ENCODE data around the gene BCKDK. TPM values are rescaled to one million over a fixed set of nuclear protein-coding genes. Genes with fewer than 3 reads are reported as not detected.
"Not testable (repeated sequence)": the region's sequence is repeated elsewhere in the genome, so short reads cannot be mapped to it uniquely, and the experiment has no call there.

Gene BCKDK
- total RNA-seq, 3 donors from 2014 or later = 31.8 to 33.6 (median 33.5) TPM

DNA sequence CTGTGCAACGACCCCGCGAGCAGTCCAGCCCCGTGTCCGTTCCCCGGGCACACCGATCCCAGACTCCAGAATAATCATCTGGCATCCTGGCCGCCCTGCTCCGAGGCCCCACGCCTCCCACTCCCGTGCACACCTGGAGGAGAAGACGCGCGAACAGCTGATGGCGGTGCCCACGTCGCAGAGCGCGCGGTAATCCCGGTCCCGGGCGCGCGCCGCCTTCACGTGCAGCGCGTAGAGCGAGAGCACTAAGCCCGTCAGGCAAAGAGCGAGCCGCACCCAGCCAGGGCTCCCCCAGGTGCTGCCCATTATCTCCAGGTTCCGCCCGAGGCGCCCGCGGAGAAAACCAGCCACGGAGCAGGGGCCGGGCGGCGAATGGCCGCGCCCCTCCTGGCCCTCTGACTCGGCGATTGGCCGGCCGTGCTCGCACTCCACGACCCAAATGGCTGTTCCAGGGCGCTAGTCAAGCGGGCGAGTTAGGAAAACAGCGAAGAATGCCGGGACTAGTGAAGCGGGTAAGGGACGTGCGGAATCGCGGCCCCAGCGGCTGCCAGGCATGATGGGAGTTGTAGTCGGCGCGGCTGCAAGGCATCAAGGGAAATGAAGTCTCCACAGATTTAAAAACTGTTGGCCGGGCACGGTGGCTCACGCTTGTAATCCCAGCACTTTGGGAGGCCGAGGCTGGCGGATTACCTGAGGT, 13.6 kb upstream of the BCKDK start, which contains the start of gene VKORC1:
Gene VKORC1 (minus strand): TSS at position 374 of the 697 bp plus-strand sequence. CDS start 68 bp downstream, at position 306.
- no peaks in the 10 kb centered on the region for H3K36me3 ChIP-seq
- peak; percentile 93 for DNase-seq (ENCODE audit: low spot score in 2 of 2)
- no peaks in the 10 kb centered on the region for H3K27me3 ChIP-seq
- peak within 1 kb of the TSS; percentile 80 to 89 (median 83) for H3K4me3 ChIP-seq
- peak in 2 of 3 donors; percentile 68 to 73 for TF ChIP-seq POLR2AphosphoS5 (IDR thresholded peaks at IDR 0.05)
- TF ChIP-seq, protein P1, sequence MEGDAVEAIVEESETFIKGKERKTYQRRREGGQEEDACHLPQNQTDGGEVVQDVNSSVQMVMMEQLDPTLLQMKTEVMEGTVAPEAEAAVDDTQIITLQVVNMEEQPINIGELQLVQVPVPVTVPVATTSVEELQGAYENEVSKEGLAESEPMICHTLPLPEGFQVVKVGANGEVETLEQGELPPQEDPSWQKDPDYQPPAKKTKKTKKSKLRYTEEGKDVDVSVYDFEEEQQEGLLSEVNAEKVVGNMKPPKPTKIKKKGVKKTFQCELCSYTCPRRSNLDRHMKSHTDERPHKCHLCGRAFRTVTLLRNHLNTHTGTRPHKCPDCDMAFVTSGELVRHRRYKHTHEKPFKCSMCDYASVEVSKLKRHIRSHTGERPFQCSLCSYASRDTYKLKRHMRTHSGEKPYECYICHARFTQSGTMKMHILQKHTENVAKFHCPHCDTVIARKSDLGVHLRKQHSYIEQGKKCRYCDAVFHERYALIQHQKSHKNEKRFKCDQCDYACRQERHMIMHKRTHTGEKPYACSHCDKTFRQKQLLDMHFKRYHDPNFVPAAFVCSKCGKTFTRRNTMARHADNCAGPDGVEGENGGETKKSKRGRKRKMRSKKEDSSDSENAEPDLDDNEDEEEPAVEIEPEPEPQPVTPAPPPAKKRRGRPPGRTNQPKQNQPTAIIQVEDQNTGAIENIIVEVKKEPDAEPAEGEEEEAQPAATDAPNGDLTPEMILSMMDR (IDR thresholded peaks at IDR 0.05) = no peak
- peak within 1 kb of the TSS; percentile 79 to 90 for H3K27ac ChIP-seq
- peaks cover 0 to 5% of the 10 kb centered on the region in 2 donors for H3K4me1 ChIP-seq
- intact Hi-C loops (cut with DNase I; ENCODE audit: low total_unique reads) = no loop called here
- no peaks in the 10 kb centered on the region for H3K9me3 ChIP-seq

GRCh38 chr16:31099860-31100638, 8.1 kb upstream of the BCKDK start:
- intact Hi-C loops (cut with DNase I; ENCODE audit: low total_unique reads) = no loop called here
- Histone ChIP-seq H3K36me3 (no peaks in the 10 kb centered on the region), H3K27ac (no peak overlapping the region), H3K4me3 (no peak overlapping the region), H3K9me3 (no peaks in the 10 kb centered on the region), H3K27me3 (no peaks in the 10 kb centered on the region), H3K4me1 (no peaks in the 10 kb centered on the region)
- DNase-seq (ENCODE audit: low spot score in 2 of 2) = no peak
- TF ChIP-seq POLR2A (IDR thresholded peaks at IDR 0.05) (no peak), POLR2AphosphoS5 (IDR thresholded peaks at IDR 0.05) (no peak)
- TF ChIP-seq, protein P1 (IDR thresholded peaks at IDR 0.05) = no peak

- intact Hi-C loops (cut with DNase I; ENCODE audit: low total_unique reads); H3K27me3 ChIP-seq; H3K36me3 ChIP-seq; H3K4me3 ChIP-seq; H3K9me3 ChIP-seq; DNase-seq (ENCODE audit: low spot score in 2 of 2); H3K4me1 ChIP-seq; H3K27ac ChIP-seq: not testable (repeated sequence)
These were observed 7.1 kb upstream of the BCKDK start for GRCh38 chr16:31100876-31101641.

DNA sequence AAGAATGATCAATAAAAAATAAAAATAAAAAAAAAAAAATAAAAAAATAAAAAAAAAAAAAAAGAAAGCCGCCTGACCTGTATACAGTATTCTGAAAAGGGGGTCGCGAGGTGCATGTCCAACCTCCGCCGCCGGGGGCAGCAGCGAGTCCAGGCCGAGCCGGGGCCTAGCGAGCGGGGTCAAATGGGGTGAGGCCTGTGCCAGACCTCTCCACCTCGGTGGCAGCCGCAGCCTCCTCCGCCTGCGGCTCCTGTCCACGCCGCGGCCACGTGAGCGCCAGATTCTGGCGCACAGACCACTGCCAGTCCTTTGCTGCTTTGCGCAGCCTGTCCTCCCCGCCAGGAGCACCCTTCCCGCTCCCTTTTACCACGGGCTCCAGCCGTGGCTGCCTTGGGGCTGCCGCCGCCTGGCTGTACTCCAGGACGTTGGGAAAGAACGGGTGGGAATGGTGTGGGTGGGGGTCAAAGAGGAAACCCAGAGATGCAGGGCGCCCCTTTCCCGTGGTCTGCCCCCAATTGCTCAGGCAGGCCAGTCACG, 2.4 kb upstream of the BCKDK start:
- no peaks in the 10 kb centered on the region for H3K27me3 ChIP-seq
- no peaks in the 10 kb centered on the region for H3K4me1 ChIP-seq
- intact Hi-C loops (cut with DNase I; ENCODE audit: low total_unique reads) = no loop called here
- peak; percentile 13 to 63 (median 50) for TF ChIP-seq POLR2AphosphoS5 (IDR thresholded peaks at IDR 0.05)
- TF ChIP-seq POLR2A (IDR thresholded peaks at IDR 0.05) = no peak
- TF ChIP-seq, protein P1 (IDR thresholded peaks at IDR 0.05) = peak; percentile 71 to 86 (median 77)
- no peaks in the 10 kb centered on the region for H3K9me3 ChIP-seq
- no peaks in the 10 kb centered on the region for H3K36me3 ChIP-seq
- peak overlapping the region in 2 of 3 donors; percentile 30 to 36 for H3K4me3 ChIP-seq
- peak overlapping the region; percentile 52 to 63 for H3K27ac ChIP-seq
- peak; percentile 87 to 90 for DNase-seq (ENCODE audit: low spot score in 2 of 2)

Measured in breast epithelium (tissue), 4 donors.